HS-27A (cell line): ENCODE measurements around the gene FXYD6.

Experiments used
- DNase-seq: peaks from one replicate; pipeline ENCODE4 v3.0.0-alpha.2; 2012; ENCODE audit warnings: low read depth, missing footprints

Gene FXYD6

DNA sequence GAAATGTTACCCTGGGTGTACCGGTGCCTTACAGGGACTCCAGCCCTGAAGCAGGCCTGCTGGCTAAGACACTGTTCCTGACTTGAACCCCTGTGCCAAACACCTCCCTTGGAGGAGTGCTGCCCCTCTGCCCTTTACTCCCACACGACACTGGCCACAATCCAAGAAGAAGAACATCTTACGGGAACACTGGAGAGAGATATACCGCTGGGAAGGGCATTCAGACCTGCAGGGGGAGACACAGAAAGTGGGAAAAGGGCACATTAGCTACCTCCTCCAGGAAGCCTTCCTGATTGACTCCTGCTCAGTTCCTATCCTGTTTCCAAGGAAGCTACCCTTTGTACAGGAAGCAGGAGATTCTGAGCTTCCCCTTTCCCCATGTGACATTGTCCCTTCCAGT is 34.1 kb upstream of the FXYD6 start:
- no peak for DNase-seq

DNA sequence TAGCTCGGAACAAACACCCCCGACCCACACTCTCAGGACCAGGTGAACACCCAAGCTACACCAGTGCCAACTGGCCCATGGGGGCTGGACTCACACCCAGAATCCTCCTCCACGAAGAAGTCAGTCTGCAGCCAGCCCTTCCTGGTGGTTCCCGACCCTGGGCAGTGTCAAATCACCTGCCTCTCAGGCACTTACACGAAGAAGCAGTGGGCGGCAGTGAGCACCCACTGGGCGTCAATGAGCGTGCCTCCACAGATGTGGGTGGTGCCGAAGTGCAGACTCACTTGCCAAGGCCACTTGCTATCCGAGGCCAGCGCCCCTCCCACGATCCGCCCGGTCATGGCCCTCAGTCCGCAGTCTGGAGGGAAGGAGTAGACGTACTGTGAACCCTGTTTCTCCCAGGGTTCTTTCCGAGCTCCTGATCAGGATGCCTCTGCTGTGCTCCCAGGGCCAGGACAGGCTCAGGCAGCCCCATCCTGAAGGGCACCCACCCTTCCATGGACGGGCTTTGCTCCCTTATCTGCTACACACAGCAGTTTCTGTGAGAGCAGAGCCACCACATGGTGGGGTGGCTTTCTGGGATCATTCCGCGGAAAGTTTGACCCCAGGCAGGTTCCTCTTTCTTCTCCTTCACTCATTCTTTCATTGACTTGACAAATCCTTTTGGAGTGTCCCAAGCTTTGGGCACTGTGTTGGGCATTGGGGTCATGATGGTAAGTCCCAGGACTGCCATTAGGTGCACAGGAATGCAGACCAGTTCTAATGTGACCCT is 33.3 kb upstream of the FXYD6 start:
- no peak for DNase-seq

DNA sequence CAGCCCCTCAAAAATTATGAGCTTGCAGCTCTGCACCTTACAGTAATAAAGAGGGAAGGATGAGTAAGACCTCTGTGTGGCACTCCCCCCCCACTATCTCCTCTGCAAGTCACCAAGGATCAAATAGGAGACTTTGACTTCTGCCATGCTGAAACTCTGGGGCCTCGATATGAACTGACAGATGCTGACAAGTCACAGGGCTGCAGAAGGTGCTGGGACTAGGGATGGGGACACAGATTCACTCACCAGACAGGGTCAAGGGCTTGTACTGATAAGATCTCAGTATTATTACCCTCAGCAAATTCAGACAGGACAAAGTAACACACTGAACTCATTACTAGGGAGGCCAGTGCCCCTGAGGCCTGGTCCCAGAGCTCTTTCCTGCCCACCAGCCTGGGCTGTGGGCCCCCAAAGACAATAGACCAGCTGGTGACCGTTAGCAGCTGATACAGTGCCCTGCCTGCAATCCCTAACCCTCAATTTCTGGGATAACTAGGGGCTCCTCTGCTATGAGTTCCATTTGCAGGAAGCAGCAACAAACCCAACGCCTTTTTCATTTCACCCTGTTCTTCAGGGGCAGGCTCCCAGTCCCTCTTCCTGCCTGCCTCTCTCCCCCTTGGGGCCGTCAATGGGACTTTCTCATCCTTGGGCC is 32.6 kb upstream of the FXYD6 start:
- DNase-seq: no peak

DNA sequence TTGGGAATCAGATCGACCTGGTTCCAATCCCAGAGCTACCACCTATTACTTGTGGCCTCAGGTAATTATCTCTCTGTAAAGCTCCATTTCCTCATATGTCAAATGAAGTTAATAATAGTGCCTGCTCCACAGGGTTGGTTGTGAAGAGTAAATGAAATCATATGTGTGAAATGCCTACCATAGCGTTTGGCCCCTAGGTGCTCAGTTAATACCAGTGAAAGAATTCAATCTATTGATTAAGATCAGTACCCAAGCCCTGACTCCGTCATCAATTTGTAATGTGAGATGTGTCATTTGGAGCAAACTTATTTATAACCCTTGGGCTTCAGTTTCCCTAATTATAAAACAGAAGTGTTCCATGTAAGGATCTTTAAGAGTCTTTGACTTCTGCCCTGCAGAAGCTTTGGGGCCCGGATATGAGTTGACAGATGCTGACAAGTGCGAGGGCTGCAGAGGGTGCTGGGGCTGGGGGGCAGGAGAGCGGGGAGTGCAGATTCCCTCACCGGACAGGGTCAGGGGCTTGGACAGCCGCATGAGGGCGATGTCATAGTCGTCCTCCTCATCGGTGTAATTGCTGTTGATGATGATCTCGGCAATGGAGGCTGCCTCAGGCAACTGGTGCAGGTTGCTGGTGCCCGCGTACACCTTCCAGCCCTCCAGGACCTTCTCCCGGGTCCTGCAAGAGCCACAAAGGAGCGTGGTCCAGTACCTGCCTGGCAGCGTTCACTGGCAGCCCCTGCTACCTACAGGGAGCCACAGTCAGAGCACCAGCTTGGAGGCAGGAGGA is 31.8 kb upstream of the FXYD6 start:
- DNase-seq: no peak

DNA sequence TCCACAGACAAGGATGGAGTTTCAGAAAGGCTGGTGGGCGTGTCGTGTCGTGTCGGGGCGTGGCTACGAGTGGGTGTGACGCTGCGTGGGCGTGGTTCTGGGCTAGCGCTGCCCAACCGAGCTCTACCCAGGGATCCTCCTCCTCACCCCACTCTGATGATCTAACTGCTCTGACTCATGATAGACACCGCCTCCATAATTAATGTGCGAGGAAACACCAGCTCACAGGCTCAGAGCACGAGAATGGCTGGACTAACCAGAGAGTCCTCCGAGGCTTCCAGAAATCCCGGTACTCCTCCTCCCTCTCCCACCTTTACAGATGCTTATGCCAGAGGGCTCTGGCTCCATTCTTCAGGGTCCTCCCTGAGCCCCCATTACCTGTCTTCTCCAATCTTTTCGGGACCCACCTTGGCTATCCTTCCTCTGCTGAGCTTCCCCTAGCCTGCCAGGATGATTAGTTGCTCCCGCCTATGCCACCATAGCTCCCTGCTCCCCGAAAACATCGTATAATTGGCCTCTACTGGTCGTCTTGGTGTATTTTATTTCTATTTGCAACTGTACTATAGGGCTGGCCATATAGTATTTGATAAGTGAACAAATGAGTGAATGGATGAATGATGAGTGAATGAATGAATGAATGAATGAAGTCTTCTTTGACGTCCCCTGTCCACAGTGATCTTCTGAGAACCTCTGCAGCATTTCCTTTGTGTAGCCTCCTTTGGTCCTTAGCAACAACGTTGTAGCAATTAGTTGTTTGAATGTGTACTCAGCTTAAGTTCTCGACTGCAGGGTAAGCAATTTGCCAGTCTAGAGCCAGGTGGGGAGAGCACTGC is 31.0 kb upstream of the FXYD6 start:
- peak; percentile 9 for DNase-seq

DNA sequence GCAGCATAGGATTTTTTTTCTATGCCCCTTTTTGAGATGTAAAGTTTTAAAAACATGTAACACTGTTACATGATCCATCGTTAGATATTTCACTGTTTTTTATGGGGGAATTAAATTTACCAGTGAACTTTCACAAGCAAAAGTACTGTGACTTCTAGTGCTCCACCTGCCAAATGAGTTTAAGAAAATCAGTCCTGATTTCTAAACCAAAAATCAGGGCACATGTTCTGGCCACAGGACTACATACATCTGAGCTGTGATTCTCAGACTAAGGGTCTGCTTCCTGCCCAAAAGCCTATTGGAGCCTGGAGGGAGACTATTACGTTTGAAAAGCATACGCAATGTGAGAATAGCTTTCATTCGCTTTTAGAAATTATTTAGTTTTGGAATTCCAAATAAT is 30.3 kb upstream of the FXYD6 start:
- DNase-seq: no peak

DNA sequence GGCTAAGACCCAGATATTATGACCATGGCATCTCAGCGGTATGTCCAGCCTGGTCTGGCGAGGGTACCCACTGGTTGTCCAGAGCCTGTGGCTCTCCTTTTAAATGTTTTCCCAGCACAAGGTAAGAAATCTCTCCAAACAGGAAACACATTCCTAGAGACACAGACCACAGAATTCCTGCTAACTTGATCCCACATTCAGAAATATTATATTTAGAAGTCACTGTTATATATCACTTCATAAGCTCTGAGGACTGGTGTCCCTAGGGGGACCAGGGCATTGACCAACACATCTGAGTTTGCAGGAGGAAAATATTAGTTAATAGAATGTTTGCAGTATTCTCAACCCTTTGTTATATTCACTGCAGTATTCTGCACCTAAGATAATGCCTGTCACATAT is 29.7 kb upstream of the FXYD6 start:
- no peak for DNase-seq

DNA sequence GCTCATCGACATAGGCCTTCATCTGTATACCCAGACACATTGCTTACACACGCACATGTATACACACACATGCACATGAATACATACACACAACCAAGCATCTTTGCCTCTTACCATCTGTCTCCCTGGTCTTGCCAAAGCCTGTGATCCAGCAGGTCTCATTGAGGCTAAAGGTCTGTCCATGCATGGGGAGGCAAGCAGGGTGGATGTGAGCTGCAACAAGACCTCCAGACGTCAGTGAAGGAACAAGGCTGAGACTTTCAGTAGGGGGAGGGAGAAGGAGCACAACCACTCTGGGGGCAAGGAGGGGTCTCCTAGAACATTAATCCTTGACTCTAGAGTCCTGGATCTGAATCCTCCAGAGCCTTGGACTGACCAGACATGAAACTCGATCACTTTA is 29.1 kb upstream of the FXYD6 start:
- DNase-seq: no peak

DNA sequence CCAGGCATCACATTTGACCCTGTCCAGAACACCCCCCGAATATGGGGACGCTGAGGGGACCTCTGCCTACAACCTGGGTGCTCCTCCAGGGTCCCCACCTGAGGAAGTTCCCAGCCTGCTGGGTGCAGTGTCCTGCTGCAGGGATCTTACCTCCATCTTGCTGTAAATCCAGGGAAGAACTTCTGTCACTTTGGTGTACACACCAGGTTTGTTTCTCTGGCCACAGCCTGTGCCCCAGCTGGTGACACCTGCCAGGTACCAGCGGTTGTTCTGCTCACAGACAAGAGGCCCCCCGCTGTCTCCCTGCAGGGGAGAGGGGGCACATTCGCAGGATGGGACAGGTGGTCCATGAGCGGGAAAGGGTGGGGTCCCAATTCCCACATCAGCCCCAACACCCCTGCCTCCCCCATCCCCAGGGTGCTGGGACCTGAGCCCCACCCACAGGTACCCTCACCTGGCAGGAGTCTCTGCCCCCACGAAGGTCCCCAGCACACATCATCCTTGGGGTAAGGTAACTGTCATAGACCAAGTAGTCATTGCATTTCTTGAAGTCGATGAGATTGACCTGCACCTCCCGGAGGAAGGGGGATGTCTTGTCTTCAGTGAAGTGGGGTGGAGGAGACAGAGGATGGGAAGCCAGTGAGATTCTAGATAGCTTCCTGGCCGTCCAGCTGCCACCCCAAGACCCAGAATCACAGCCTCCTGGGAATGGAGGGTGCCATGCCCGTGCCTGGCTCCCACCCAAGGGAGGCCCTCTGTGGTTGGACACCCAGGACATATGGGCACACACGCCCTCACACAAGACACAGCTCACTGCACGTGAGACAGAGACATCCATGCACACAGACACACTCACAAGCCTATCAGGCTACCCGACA is 27.3 kb upstream of the FXYD6 start:
- DNase-seq: no peak

DNA sequence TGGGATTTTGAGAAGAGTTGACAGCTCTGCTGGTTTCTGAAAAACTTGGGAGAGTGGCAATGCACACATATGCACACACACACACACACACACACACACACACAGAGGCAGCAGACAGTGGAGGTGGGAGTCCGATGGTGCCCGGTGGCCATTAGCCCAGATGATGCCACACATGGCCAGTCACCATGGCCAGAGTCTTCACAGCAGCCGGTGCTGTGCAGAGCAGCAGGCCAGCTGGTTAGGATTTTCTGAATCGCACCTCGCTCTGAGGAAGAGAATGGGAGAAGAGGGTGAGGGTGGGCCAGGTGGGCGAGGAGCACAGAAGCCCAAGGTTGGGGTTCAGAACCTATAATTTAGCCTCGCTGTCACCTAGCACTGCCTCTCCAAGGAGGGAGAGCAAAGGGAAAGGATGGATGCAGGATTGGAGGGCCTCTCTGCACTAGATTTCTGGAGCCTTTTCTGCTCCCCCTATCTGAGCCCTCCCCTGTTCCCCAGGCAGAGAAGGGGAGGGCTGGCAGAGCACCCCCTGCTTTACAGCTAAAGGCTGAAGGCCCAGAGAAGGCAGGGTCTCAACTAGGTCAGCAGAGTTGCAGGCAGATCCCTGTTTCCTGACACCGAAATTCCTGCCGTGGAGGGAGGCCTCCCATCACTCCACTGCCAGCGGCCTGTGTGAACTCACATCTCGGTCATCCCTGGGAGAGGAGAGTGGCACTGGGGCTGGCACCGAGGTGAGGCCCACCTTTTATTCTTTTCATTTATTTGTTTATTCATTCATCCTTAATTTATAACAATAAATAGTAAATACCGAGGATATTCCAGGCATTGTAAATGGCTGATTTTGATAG is 25.8 kb upstream of the FXYD6 start:
- no peak for DNase-seq

DNA sequence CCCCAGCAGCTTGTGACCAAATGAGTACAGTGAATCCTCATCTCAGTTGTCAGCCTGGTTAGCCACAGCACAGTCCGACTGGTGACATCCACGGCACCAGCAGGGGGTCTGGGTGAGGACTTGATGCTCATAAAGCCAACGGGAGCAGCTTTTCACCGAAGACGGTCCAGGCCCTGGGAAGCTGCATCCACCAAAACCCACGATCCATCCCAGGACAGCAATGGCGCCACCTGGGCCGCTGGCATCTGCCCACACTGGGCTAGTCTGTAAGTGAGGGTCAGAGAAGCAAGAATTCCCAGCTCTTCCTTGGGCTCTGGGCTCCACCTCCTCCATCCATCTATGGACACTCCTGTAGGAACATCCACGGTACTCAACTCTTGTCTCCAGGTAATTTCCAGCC is 25.1 kb upstream of the FXYD6 start:
- DNase-seq: no peak

DNA sequence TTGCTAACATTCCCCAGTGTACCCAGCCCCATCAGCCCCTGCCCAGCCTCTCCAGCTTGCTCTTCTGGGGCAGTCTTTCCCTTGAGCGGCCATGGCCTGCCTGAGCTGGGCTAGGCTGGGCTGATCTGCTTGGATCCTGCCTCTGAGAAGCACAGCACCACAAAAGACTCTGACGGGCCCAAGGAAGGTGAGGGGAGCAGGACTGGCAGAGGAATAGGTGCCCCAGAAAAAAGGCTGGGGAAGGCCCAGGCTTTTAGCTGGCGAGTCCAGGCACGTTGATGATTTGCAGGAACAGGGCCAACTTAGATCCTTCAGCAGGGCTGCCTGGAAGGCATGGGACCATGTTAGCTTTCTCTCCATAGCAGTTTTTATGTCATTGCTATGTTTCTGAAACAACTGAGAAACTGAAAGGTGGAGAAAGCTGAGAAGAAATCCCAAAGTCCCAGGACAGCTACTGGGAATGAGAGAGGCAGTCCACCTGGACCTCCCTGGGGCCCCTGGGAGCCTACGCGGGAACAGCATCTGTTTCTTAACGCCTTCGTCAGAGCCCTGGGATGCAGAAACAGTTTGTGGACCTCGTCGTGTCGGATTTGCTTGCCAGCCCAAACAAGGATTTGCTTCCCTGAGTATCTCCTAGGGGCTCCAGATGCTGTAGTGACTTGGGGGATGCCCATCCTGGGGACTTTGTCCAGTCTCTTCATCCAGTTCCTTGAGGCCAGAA is 24.4 kb upstream of the FXYD6 start:
- no peak for DNase-seq

DNA sequence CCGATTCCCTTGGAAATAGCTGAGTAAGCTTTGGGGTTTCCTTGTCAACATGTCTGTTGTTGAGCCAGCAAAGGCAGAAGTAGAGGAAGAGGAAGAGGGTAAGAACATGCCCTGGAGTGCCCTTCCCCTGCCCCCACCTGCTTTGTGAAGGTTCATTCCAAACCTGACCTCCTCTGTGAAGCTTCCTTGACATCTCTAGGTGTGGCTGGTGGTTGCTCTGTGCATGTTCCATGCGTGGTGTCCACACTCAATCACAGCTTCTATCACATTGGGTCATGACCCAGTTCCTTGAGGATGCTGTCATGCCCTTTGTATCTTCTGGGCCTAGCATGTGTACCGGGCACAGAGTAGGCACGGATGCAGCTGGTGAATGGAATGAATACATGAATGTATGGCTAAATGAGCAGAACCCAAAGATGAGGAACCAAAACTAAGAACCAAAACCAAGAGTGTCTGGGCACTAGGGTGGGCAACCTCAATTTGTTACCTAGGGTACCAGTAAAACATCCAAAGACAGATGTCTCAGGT is 23.7 kb upstream of the FXYD6 start:
- DNase-seq: no peak

DNA sequence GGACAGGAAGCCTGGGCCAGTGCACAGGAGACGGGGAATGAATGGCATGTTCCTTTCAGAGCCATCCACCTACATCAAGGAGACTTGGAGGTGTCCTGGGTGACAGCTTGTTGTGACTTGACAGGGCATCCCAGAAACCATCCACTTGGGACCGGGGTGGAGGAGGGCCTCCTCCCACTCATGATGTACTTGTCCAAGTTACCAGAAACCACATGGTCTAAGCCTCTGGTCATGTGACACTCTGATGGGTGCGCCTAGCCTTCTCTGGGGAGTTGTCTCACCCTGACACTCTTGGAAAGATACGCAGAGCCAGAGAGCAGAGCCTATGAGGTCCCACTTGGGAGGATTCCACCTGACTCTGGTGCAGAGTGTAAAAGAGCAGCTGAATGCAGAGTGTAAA is 21.6 kb upstream of the FXYD6 start:
- DNase-seq: no peak

DNA sequence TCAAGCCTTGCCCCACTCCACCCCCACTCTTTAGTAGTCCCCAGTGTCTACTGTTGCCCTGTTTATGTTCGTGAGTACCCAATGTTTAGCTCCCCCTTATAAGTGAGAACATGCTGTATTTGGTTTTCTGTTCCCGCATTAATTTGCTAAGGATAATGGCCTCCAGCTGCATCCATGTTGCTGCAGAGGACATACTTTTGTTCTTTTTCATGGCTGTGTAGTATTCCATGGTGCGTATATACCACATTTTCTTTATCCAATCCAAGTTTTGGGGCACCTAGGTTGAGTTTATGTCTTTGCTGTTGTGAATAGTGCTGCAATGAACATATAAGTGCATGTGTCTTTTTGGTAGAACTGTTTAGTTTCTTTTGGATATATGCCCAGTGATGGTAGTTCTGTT is 16.2 kb upstream of the FXYD6 start:
- no peak for DNase-seq

DNA sequence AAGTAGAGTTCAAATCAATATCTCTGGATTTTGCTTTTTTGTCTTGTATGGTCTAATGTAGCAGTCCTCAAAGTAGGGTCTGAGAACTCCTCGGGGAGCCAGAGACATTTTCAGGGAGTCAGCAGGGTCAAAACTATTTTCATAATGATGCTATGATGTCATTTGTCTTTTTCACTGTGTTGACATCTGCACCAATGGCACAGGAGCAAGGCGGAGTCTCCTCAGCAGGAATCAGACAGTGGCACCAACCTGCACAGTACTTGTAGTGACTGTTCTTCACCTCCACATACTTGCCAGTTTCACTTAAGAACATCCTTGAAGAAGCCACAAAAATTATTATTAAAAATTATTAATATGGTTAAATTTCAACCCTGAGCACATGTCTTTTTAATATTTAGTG is 14.9 kb upstream of the FXYD6 start:
- DNase-seq: no peak

DNA sequence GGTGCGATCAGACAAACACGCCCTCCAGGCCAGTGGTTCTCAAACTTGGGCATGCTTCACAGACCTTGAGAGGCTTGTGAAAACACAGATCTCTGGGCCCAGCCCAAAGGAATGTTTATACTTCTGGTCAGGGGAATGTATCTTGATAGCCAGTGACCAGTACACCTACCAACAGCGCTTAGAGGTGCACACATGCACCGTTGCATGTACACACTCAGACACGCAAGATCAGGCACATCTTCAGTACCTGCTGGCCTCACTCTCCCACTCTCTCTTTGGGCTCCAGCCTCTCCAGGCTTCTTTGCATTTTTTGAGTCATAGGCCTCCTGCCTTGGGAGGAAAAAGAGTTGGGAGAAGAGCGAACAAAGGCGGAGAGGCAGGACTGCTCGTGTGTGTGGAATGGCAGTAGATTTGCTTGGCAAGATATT is 11.7 kb upstream of the FXYD6 start:
- no peak for DNase-seq

DNA sequence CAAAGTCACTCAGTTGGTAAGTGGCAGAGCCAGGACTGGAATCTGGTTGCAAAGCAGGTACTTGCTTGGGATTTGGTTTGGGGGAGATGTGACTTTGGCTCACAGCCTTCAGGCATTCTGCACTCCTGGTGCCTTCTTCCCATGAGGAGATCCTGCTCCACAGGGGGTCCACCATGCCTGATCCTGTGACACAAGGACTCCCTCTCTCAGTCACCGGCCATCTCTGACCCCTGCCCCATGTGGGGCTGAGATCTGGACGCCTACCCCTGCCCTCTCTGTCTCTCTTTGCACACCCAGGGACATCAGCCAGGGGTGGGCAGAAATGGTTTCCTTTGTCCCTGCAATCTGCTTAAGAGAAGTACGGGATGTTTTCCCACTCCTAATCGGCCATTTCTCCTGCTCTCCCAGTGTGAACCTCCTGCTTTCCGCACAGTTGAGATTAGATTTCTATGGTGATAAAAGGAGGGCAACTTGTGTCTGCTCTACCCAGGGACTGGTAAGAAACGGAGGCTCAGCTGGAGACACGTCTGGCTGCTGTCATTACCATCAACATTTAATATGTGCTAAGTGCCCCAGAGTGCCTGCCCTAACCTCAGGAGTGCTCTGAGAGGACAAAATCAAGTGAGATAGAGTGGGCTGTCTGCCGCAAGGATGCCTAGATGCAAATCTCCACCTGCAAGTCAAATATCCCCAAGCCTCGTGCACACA is 11.1 kb upstream of the FXYD6 start:
- DNase-seq: no peak

DNA sequence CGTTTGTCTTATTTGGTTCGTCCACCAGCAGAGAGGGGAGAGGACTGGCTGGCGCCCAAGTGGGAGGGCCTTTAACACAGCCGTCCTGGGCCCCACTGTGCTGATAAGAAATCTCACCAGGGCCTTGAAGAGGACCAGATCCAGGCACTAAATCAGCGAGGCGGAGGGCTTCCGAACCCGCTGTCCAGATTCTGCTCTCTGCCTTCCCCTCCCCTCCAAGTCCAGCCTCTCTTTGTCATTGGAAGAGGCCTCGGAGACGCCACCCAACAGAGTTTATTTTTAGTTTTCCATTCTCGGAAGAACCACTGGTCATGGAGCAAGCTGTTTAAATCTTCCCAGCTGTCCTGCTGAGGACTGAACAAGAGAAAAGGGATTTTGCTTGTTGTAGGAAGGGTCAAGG is 9.3 kb upstream of the FXYD6 start:
- no peak for DNase-seq
